Prostate gland (tissue), 2 donors: ENCODE data around the gene TNK1. TPM values are rescaled to one million over a fixed set of nuclear protein-coding genes. Genes with fewer than 3 reads are reported as not detected.
"Not testable (repeated sequence)": the region's sequence is repeated elsewhere in the genome, so short reads cannot be mapped to it uniquely, and the experiment has no call there.

Experiments
- DNase-seq: peaks from one replicate; pipeline ENCODE4 v3.0.0-alpha.2; 2019; ENCODE audit warnings: low spot score
- H3K27ac ChIP-seq, 2 donors: fragments of 200-600 bp; sonication (generic); 2 replicates each; pipeline ENCODE4 v1.5.1; 2017 to 2019
- H3K27me3 ChIP-seq: fragments of 200-600 bp; sonication (generic); replicated peaks from 2 replicates; pipeline ENCODE4 v1.5.1; 2019; ENCODE audit not compliant: insufficient read depth
- H3K36me3 ChIP-seq, 2 donors: fragments of 200-600 bp; sonication (generic); 1 replicate in 1 of 2; 2 replicates in 1 of 2; pipeline versions ENCODE4 v1.5.1 to v1.8.1; 2017 to 2019
- H3K4me1 ChIP-seq: fragments of 200-600 bp; sonication (generic); replicated peaks from 2 replicates; pipeline ENCODE4 v1.5.1; 2019
- H3K4me3 ChIP-seq, 2 donors: fragments of 200-600 bp; sonication (generic); 2 replicates each; pipeline ENCODE4 v1.5.1; 2017 to 2019
- H3K9me3 ChIP-seq: fragments of 200-600 bp; sonication (generic); 2 replicates; pipeline ENCODE4 v1.5.1; 2017
- CTCF ChIP-seq, 4 experiments: fragments of 200-600 bp in 2 of 4; fragments of 450-650 bp in 2 of 4; sonication (generic) in 2 of 4; IDR thresholded peaks; 1 replicate in 3 of 4; 2 replicates in 1 of 4; pipeline ENCODE4 v1.5.1; 2016 to 2019; ENCODE audit warnings: antibody characterized with exemption in 4 of 4, mild to moderate bottlenecking in 2 of 4, moderate library complexity in 2 of 4
- POLR2A ChIP-seq: fragments of 450-650 bp; IDR thresholded peaks from one replicate; pipeline ENCODE4 v1.6.1; 2016; ENCODE audit warnings: antibody characterized with exemption, mild to moderate bottlenecking
- POLR2AphosphoS5 ChIP-seq: sonication (generic); formaldehyde crosslinking; IDR thresholded peaks from one replicate; pipeline ENCODE4 v1.6.1; 2017; ENCODE audit warnings: antibody characterized with exemption
- WGBS: methylation state at CpG from one replicate; pipeline ENCODE4 v1.1.5; 2018; 5-methylcytosine and 5-hydroxymethylcytosine counted together
- intact Hi-C: fragments of 100-400 bp; cut with DNase I; formaldehyde crosslinking; loops from one replicate; pipeline ENCODE4 v1.14.2; 2022
- total RNA-seq, 2 donors: library from RNA; depleted of rRNA; stranded (reverse); fragments of >200 nt; gene quantifications; one replicate each; pipeline ENCODE4 v1.1.0, GENCODE V29; 2016

The TNK1 gene
- total RNA-seq, 2 donors from 2014 or later: 9.9 to 28.4 TPM

GRCh38 chr17:7336240-7337175, 44.4 kb upstream of the TNK1 start, which contains the start of gene ACAP1:
Gene ACAP1, plus strand, starts transcription at chr17:7336529. Its CDS starts 206 bp downstream, at chr17:7336735.
- no peak for DNase-seq
- intact Hi-C loops: no loop called here
- no peaks in the 10 kb centered on the region for H3K36me3 ChIP-seq
- no peaks in the 10 kb centered on the region for H3K4me1 ChIP-seq
- TF ChIP-seq POLR2A: no peak
- TF ChIP-seq POLR2AphosphoS5: no peak
- TF ChIP-seq CTCF (IDR thresholded peaks at IDR 0.05): no peak
- H3K9me3 ChIP-seq: no peaks in the 10 kb centered on the region
- no peak within 1 kb of the TSS for H3K27ac ChIP-seq
- H3K4me3 ChIP-seq: no peak within 1 kb of the TSS
- H3K27me3 ChIP-seq: no peaks in the 10 kb centered on the region
- WGBS: 40% methylated on average over 17 of the region's 17 CpGs

- H3K27ac ChIP-seq, H3K4me3 ChIP-seq, H3K9me3 ChIP-seq, H3K4me1 ChIP-seq, H3K27me3 ChIP-seq, H3K36me3 ChIP-seq, DNase-seq, intact Hi-C loops: not testable (repeated sequence)
- 72% methylated on average over 7 of the region's 7 CpGs for WGBS
Observed at GRCh38 chr17:7337600-7337999, 43.3 kb upstream of the TNK1 start.

GRCh38 chr17:7340179-7340578, 40.7 kb upstream of the TNK1 start:
- TF ChIP-seq CTCF (IDR thresholded peaks at IDR 0.05) (no peak), POLR2AphosphoS5 (peak; percentile 33), POLR2A (no peak)
- Histone ChIP-seq H3K4me3 (no peak overlapping the region), H3K27ac (no peak overlapping the region), H3K27me3 (no peaks in the 10 kb centered on the region), H3K9me3 (no peaks in the 10 kb centered on the region), H3K36me3 (no peaks in the 10 kb centered on the region), H3K4me1 (no peaks in the 10 kb centered on the region)
- intact Hi-C loops: no loop called here
- 32% methylated on average over 2 of the region's 2 CpGs for WGBS
- no peak for DNase-seq

- Histone ChIP-seq H3K27me3 (no peaks in the 10 kb centered on the region), H3K4me1 (no peaks in the 10 kb centered on the region), H3K9me3 (no peaks in the 10 kb centered on the region), H3K4me3 (no peak overlapping the region), H3K27ac (no peak overlapping the region), H3K36me3 (no peaks in the 10 kb centered on the region)
- TF ChIP-seq POLR2AphosphoS5 (no peak), CTCF (IDR thresholded peaks at IDR 0.05) (no peak), POLR2A (no peak)
- 93% methylated on average over 13 of the region's 13 CpGs for WGBS
- intact Hi-C loops: no loop called here
- DNase-seq: no peak
Observed at GRCh38 chr17:7341842-7342241, 39.0 kb upstream of the TNK1 start.

GRCh38 chr17:7343250-7343649, 37.6 kb upstream of the TNK1 start:
- no peaks in the 10 kb centered on the region for H3K27me3 ChIP-seq
- H3K4me1 ChIP-seq: no peaks in the 10 kb centered on the region
- no peak overlapping the region for H3K4me3 ChIP-seq
- H3K27ac ChIP-seq: no peak overlapping the region
- no peaks in the 10 kb centered on the region for H3K36me3 ChIP-seq
- 69% methylated on average over 15 of the region's 15 CpGs for WGBS
- intact Hi-C loops: no loop called here
- DNase-seq: no peak
- no peak for TF ChIP-seq CTCF (IDR thresholded peaks at IDR 0.05)
- no peak for TF ChIP-seq POLR2AphosphoS5
- no peak for TF ChIP-seq POLR2A
- H3K9me3 ChIP-seq: no peaks in the 10 kb centered on the region
